ENCODE results near the gene ARHGEF19.
"Not testable (repeated sequence)": the region's sequence is repeated elsewhere in the genome, so short reads cannot be mapped to it uniquely, and the experiment has no call there.

The ARHGEF19 gene

GRCh38 chr1:16218674-16219071, 6.2 kb upstream of the ARHGEF19 start:
- DNase-seq = no peak

- DNase-seq = no peak
These were observed 5.7 kb upstream of the ARHGEF19 start for GRCh38 chr1:16218014-16218673.

- peak; percentile 62 for DNase-seq
These were observed 4.8 kb upstream of the ARHGEF19 start for GRCh38 chr1:16217061-16217785.

- no peak for DNase-seq
These were observed 3.7 kb upstream of the ARHGEF19 start for GRCh38 chr1:16215882-16216753.

GRCh38 chr1:16215240-16215639, 2.8 kb upstream of the ARHGEF19 start:
- DNase-seq = not testable (repeated sequence)

- DNase-seq = not testable (repeated sequence)
These were observed 1.1 kb upstream of the ARHGEF19 start for GRCh38 chr1:16213544-16213943.

- no peak for DNase-seq
These were observed 561 bp upstream of the ARHGEF19 start for GRCh38 chr1:16213013-16213412.

- DNase-seq = no peak
These were observed 628 bp downstream of the ARHGEF19 start for GRCh38 chr1:16211824-16212223.

GRCh38 chr1:16210581-16210980, 1.9 kb downstream of the ARHGEF19 start:
- DNase-seq = no peak

- no peak for DNase-seq
These were observed 2.5 kb downstream of the ARHGEF19 start for GRCh38 chr1:16209847-16210407.

- DNase-seq = no peak
These were observed 3.2 kb downstream of the ARHGEF19 start for GRCh38 chr1:16209132-16209846.

- DNase-seq = no peak
These were observed 4.0 kb downstream of the ARHGEF19 start for GRCh38 chr1:16208270-16208987.

GRCh38 chr1:16207318-16208269, 4.9 kb downstream of the ARHGEF19 start:
- DNase-seq = no peak

GRCh38 chr1:16206547-16207317, 5.7 kb downstream of the ARHGEF19 start:
- DNase-seq = peak; percentile 93

- DNase-seq = no peak
These were observed 6.4 kb downstream of the ARHGEF19 start for GRCh38 chr1:16205891-16206546.

GRCh38 chr1:16205334-16205671, 7.1 kb downstream of the ARHGEF19 start:
- DNase-seq = no peak

GRCh38 chr1:16204634-16205333, 7.7 kb downstream of the ARHGEF19 start:
- no peak for DNase-seq

- no peak for DNase-seq
These were observed 8.2 kb downstream of the ARHGEF19 start for GRCh38 chr1:16204216-16204615.

- DNase-seq = no peak
These were observed 8.9 kb downstream of the ARHGEF19 start for GRCh38 chr1:16203550-16203949.

Measured in NCI-H2081 treated with DMSO at 0.1 percent for 48 hours (cell line).